Forelimb muscle (tissue), 1 donor: ENCODE measurements around the gene PPP2R1B. TPM values are rescaled to one million over a fixed set of nuclear protein-coding genes. Genes with fewer than 3 reads are reported as not detected.

ENCODE experiments used
- DNase-seq: peaks from one replicate; pipeline ENCODE4 v3.0.0-alpha.2; 2013; ENCODE audit warnings: low read depth
- polyA plus RNA-seq: library from polyadenylated mRNA; unstranded; fragments of 120-200 nt; gene quantifications from one replicate; pipeline ENCODE4 v1.2.1, GENCODE V29; 2013; ENCODE audit not compliant: insufficient read length

The PPP2R1B gene
- polyA plus RNA-seq, 1 donor, result 12.4 TPM

DNA sequence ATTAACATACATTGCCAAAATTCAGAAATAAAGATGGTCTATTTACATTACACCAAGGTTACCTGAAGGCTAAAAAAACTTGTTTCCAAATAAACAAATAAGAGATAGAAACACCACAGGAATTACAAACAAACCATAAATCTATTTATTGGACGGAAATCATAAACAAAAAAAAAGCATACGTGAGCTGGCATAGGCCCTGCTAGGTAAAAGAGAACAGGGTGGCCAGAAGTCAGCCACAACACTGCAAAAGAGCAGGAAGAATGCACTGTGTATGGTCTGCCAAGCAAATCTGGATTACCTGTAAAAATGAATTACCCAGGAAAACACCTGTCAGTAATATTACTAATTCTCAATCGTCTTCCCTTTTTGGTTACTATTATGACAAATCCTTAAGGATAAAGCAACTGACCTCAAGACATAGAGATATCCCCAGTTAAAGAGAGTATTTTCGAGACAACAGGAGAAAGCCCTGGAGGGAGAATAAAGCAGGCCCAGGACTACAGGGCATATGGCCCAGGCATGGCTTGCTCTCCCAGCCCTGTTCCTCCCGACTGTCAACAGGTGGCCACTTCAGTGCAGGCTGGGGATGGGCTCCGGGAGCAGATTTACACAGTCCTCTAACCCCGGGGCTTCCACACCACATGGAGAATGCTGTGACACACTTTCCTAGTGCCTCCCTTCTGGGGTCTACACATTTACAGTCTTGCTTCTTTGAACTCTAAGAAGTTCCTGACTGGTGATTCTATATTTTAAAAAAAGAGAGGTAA lies 18.0 kb downstream of the PPP2R1B start:
- DNase-seq, result no peak

DNA sequence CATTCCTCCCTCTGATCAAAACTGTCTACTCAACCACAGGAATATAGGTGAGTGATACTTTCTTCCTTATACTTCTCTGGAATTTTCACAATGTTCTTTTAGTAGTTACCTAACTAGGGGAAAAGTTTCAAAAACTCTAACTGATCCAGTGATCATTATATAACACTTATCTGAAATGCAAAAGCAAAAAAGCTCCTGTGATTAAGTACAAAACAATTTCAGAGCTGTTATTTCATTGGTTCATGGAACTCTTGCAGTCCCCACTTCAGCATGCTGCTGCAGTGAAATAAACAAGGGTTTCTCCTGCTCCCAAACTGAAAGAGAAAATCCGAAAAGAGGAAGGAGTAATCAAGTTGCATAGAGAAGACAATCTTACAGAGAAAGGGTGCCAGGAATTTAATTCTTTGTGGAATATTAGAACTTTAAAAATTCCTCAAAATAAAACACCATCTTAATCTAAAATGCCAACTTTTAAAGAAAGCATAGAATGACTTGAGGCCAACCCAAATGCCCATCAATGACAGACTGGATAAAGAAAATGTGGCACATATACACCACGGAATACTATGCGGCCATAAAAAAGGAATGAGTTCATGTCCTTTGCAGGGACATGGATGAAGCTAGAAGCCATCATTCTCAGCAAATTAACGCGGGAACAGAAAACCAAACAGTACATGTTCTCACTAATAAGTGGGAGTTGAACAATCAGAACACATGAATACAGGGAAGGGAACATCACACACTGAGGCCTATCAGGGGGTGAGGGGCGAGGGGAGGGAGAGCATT lies 20.3 kb downstream of the PPP2R1B start:
- DNase-seq, result no peak

DNA sequence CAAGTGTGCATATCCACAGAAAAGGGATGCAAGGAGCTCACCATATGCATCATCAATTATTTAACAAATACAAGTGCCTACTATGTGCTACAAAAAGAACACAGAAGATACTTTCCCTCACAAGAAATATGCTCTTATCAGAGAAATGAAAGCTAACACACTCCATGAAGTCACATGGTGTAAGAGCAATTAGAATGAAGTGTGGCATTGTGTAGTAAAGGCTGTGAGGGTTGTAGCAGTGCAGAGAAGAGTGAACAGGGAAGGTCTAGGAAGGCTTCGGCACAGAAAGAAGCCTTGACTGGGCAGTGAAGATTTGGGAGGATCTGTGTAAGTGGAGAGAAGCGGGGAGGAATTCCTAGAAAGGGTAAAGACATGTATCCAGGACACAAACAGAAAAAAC lies 22.5 kb downstream of the PPP2R1B start:
- DNase-seq, result no peak

GRCh38 chr11:111741751-111742150 lies 24.4 kb downstream of the PPP2R1B start:
- no peak for DNase-seq

DNA sequence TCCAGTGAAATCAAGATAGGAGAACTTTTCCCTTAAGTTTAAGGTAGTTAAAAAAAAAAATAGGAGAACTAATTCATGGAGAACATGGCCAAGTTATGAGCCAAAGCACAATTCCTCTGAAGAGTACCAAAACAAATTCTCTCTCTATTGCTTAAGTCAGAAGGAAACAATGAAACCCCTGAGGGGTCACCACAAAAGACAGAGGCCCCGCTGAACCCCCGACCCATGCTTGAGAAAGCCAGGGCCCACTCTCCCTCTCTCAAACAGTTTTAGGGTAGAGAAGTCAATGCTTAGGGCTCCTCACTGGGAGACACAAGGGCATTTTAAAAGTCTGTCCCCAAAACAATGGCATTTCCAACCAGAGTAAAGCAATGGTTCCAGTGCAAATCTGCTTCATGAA lies 26.9 kb downstream of the PPP2R1B start:
- DNase-seq, result no peak

DNA sequence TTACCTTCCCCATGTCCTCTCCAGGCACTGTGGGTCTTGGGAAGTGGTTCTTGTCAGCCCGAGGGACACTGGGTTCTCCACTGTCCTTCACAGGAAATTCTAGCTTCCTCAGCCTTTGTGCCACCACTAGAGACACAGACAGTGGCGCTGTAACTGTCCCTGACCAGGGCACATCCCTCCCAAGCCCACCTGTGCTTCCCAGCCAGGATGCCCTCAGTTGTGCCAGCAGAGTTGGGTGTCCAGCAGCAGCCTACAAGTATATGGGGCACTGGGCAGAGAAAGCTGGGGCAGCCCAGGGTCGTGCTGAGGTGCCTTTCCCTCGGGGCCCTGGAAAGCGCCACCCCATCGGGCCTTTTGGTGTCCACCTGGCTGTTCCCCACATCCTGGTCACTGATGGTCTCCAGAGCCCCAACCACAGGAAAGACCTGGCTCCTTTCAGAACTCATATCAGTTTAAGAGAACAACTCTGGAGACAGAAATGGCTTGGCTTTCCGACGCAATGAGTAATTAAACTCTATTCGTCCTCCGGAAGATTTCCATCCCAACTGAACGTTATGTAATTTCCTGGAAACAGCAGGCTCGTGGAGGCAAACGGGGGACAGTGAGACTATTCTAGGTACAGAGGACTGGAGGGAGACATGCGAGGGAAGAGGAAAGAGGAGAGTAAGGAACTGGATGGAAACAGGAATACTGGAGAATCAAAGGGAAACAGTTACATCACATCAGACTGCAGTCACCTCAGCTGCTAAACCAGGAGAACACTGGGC lies 28.6 kb downstream of the PPP2R1B start:
- DNase-seq, result no peak

DNA sequence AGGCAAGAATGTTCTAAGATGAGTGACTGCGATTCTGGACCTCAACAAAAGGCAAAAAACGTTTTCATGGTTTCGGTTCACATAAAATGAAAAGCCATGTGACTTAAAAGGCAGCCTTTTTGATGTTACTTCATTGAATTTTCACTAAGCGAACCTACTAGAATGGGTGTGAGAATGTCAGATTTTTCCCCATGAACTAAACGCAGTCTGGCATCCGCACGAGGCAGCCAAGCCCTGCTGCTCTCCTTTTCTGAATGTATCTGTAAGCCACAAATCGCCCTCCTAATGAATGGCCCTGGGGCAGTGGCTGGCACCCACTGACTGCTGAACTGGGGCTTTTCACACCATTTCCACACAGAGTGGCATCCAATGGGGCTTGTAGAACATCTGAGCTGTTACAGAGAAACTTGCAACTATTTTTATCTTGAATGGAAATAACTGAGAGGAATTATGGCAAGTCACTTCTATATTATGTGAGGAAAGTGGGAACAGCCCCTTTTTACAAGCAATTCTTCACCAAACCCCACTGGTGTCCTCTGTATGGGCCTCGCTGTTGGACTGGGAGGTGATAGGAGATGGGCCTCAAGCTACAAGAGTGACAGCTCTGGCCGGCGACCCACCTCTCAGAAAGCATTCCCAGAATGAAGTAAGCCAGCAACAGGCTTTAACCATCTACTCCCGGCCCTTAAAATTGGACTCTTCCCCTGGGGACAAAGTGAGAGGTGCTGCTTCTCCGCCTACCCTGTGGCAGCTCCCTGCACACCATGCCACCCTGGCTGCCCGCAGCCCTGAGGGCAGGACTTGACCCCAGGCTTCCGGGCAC lies 29.4 kb downstream of the PPP2R1B start:
- no peak for DNase-seq

DNA sequence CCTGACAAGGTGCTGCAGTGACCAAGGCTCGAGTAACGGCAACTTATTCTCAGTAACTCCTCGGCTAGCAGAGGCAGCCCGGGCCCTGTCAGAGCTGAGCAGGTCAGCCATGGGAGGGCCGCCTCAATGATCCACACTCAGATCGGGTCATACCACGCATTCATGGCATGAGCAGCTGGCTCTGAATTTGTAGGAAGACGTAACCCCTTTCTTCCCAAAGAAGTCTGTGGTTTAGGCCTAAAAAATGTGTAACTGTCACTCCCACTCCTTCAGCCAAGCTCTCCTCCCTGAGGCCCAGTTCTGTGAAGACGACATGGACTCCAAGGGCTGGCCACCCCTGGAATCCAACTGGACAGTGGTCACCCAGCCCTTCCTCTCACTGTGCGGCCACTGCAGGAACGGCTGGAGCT lies 30.0 kb downstream of the PPP2R1B start:
- no peak for DNase-seq

DNA sequence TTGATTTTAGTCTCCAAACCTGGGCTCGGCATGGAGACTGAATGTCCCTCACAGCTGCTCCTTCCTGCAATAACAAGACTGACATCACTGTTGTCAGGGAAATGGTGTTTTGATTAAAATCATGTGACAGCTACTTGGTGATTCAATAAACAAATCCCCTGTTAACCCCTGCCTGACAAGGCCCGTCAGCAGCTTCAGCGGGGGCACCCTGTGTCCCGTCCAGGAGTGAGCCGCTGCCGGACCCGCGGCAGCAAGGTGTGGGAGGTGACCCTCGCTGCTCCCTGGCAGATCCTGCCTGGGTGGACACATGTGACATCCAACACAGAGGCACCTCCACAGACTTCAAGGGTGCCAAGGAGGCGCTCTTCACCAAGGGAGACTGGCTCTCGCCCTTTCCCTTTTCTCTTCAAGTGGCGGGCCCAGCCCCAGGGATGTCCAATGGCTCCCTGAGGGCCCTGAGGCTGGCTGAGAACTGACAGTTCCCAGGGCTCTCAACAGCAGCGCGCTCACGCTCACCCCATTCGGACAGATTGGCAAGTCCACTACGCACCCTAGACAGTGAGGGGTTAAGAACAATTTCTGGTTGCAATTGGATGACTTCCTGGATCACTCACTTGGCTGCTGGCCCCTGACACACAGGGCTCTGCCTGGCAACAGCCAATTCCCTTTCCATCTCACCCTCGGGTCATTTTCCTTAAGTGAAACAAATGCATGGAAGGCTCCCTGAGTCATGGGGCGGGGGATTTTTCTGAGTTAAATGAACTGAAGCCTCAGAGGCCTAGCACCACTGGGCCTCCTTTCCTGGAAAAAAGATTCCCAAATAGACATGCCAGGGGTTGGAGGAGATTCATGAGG lies 30.7 kb downstream of the PPP2R1B start:
- peak; percentile 96 for DNase-seq

DNA sequence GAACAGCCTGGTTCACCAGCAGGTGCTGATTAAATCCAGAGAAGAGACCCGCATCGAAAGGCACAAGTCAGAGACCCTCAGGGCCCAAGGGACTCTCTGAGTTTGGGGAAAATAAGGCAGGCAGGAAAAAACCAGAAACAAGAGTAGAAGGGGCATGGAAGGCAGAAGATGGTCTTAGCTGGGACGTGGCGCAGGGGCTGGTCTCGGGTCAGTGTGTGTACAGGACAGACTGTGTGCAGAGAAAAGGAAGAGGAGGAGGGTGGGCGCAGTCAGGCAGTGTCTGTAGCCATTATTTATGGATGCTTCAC lies 31.3 kb downstream of the PPP2R1B start:
- no peak for DNase-seq

DNA sequence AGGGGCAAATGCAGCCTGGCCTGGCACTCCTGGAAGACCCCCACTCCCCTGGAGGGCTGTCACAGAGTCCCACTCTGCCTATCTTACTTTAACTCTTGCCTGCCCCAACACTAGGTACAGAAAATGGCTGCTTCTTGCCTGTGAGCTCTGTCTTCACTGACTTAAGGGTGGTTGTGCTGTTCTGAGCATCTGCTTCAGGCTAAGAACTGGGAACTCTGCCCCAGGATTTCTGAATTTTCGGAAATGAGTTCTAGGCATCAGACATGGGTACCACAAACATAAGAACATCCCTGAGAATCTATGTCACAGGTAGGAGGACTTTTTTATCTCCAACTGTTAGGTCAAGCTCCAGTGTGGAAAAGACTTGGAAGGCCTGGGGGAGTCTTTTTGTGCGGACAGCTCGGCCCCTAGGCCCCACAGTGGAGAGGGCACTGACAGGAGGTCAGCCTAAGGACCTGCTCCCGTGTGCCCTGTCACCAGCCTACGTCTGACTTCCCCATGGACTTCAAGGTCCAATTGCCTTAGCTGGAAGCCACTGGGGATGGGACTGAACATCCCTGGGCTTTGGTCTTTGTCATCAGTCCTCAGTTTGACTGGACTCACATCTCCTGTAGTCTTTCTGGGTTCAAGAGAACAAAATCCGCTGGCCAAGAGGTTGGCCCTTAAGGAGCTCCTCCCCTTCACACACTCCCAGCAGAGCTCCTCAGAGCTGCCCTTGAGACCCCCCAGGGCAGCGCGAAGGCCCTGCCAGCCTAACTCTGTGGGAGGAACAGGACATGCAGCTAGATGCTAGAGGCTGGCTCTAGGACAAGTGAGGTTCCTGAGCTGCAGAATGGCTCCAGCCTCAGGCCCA lies 31.9 kb downstream of the PPP2R1B start:
- no peak for DNase-seq

- no peak for DNase-seq
These were observed 32.5 kb downstream of the PPP2R1B start for GRCh38 chr11:111733611-111734088.

GRCh38 chr11:111733016-111733415 lies 33.2 kb downstream of the PPP2R1B start:
- no peak for DNase-seq

GRCh38 chr11:111731821-111732220 lies 34.4 kb downstream of the PPP2R1B start:
- DNase-seq, result no peak

- DNase-seq, result no peak
These were observed 35.2 kb downstream of the PPP2R1B start for GRCh38 chr11:111730871-111731591.

GRCh38 chr11:111729831-111730311 lies 36.3 kb downstream of the PPP2R1B start:
- no peak for DNase-seq

GRCh38 chr11:111729071-111729830 lies 36.9 kb downstream of the PPP2R1B start:
- DNase-seq, result no peak

GRCh38 chr11:111727431-111727830 lies 38.8 kb downstream of the PPP2R1B start:
- DNase-seq, result no peak
